ENCODE measurements around the gene SLIT1.

DNA sequence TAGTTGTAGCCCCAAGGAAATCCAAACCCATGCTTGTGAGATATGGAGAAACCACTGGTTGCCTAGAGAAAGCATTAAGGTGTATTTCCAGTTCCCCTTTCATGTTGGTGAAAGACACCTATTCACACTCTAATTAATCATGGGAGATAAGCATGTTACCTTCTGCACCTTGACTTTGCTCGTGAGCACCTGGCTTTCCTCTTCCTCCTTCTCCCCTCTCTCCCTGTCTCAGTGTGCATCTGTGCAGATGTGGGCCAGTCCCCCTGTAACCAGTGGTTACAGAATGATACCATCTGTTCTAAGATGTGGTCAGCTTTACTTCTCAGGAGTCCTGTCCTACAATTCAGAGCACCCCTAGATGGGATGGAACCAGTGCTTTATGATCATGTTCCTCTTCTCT is 193.0 kb downstream of the SLIT1 start:
- TF ChIP-seq, protein P1, sequence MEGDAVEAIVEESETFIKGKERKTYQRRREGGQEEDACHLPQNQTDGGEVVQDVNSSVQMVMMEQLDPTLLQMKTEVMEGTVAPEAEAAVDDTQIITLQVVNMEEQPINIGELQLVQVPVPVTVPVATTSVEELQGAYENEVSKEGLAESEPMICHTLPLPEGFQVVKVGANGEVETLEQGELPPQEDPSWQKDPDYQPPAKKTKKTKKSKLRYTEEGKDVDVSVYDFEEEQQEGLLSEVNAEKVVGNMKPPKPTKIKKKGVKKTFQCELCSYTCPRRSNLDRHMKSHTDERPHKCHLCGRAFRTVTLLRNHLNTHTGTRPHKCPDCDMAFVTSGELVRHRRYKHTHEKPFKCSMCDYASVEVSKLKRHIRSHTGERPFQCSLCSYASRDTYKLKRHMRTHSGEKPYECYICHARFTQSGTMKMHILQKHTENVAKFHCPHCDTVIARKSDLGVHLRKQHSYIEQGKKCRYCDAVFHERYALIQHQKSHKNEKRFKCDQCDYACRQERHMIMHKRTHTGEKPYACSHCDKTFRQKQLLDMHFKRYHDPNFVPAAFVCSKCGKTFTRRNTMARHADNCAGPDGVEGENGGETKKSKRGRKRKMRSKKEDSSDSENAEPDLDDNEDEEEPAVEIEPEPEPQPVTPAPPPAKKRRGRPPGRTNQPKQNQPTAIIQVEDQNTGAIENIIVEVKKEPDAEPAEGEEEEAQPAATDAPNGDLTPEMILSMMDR (IDR thresholded peaks at IDR 0.05; ENCODE audit: insufficient read depth, low read depth, low read length) = no peak
- no peak for TF ChIP-seq EZH2 (IDR thresholded peaks at IDR 0.05; ENCODE audit: insufficient read depth, low read length)
